Uterus (tissue), 4 donors: Measurements from ENCODE around the gene KCNH5. TPM values are rescaled to one million over a fixed set of nuclear protein-coding genes. Genes with fewer than 3 reads are reported as not detected.

Experiments used
- DNase-seq, 2 donors: peaks; one replicate each; pipeline ENCODE4 v3.0.0-alpha.2; 2019 to 2020
- H3K27ac ChIP-seq, 2 donors: fragments of 200-600 bp; sonication (generic); 1 replicate in 1 of 2; 2 replicates in 1 of 2; pipeline ENCODE4 v1.5.1; 2016 to 2018
- H3K27me3 ChIP-seq, 2 donors: fragments of 200-600 bp; sonication (generic); one replicate each; pipeline ENCODE4 v1.5.1; 2018 to 2019; ENCODE audit warnings: control low read depth in 1 of 2
- H3K36me3 ChIP-seq, 2 donors: fragments of 200-600 bp; sonication (generic); one replicate each; pipeline ENCODE4 v1.5.1; 2019; ENCODE audit warnings: control low read depth in 1 of 2
- H3K4me1 ChIP-seq, 2 donors: fragments of 200-600 bp; sonication (generic); one replicate each; pipeline ENCODE4 v1.5.1; 2018 to 2019; ENCODE audit warnings: control low read depth in 1 of 2
- H3K4me3 ChIP-seq, 2 donors: fragments of 200-600 bp; sonication (generic); 1 replicate in 1 of 2; 2 replicates in 1 of 2; pipeline ENCODE4 v1.5.1; 2018 to 2019; ENCODE audit warnings: mild to moderate bottlenecking in 1 of 2
- H3K9me3 ChIP-seq, 2 donors: fragments of 200-600 bp; sonication (generic); one replicate each; pipeline ENCODE4 v1.5.1; 2019; ENCODE audit warnings: control low read depth in 1 of 2
- POLR2A ChIP-seq, 2 donors: fragments of 450-650 bp; IDR thresholded peaks; one replicate each; pipeline ENCODE4 v1.6.1; 2016; ENCODE audit warnings: antibody characterized with exemption in 2 of 2, mild to moderate bottlenecking in 1 of 2, moderate library complexity in 1 of 2
- intact Hi-C: fragments of 100-400 bp; cut with DNase I; formaldehyde crosslinking; loops from one replicate; pipeline ENCODE4 v1.15.1; 2023; ENCODE audit warnings: low total_unique reads
- total RNA-seq, 4 donors: library from RNA; depleted of rRNA in 3 of 4; stranded (reverse); fragments of >200 nt in 3 of 4; gene quantifications; one replicate each; pipeline versions ENCODE4 v1.1.0 to v1.2.4, GENCODE V29; 2014 to 2023
- TF ChIP-seq, protein P1 (sequence below), 4 experiments: fragments of 200-600 bp in 2 of 4; fragments of 450-650 bp in 2 of 4; sonication (generic) in 2 of 4; IDR thresholded peaks; one replicate each; pipeline ENCODE4 v1.5.1; 2016 to 2019; ENCODE audit warnings: antibody characterized with exemption in 4 of 4, mild to moderate bottlenecking in 2 of 4, moderate library complexity in 1 of 4
- donor health status: DM: yes; HTN: yes; CAD: no.

Gene KCNH5
- total RNA-seq, 4 donors from 2014 or later, result 0.09 to 1.6 (median 0.29) TPM; not detected in 1

DNA sequence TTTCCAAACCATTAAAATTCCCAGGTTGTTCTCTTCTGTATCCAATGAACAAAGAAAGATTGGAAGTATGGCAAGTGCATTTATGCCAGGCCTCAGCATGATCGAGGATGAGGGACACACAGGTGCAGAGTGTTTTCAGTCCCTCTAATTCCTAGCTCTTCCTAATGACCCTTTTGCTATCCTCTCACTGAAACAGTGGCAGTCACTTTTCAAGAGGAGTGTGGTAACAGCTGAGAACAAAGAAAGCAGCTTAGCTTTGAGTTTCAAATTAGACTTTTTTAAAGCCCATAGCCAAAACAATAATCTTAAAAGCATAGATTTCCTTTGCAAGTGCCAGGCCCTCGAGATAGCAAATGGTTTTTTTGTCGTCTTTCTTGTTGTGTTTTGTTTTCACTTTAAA, 110.8 kb downstream of the KCNH5 start:
- intact Hi-C loops, result no loop called here
- no peaks in the 10 kb centered on the region for H3K36me3 ChIP-seq
- no peaks in the 10 kb centered on the region for H3K9me3 ChIP-seq
- DNase-seq, result no peak
- no peak for TF ChIP-seq POLR2A (IDR thresholded peaks at IDR 0.05)
- TF ChIP-seq, protein P1, sequence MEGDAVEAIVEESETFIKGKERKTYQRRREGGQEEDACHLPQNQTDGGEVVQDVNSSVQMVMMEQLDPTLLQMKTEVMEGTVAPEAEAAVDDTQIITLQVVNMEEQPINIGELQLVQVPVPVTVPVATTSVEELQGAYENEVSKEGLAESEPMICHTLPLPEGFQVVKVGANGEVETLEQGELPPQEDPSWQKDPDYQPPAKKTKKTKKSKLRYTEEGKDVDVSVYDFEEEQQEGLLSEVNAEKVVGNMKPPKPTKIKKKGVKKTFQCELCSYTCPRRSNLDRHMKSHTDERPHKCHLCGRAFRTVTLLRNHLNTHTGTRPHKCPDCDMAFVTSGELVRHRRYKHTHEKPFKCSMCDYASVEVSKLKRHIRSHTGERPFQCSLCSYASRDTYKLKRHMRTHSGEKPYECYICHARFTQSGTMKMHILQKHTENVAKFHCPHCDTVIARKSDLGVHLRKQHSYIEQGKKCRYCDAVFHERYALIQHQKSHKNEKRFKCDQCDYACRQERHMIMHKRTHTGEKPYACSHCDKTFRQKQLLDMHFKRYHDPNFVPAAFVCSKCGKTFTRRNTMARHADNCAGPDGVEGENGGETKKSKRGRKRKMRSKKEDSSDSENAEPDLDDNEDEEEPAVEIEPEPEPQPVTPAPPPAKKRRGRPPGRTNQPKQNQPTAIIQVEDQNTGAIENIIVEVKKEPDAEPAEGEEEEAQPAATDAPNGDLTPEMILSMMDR (IDR thresholded peaks at IDR 0.05), result no peak
- H3K4me1 ChIP-seq, result no peaks in the 10 kb centered on the region
- no peaks in the 10 kb centered on the region for H3K27me3 ChIP-seq
- no peak overlapping the region for H3K4me3 ChIP-seq
- no peak overlapping the region for H3K27ac ChIP-seq

DNA sequence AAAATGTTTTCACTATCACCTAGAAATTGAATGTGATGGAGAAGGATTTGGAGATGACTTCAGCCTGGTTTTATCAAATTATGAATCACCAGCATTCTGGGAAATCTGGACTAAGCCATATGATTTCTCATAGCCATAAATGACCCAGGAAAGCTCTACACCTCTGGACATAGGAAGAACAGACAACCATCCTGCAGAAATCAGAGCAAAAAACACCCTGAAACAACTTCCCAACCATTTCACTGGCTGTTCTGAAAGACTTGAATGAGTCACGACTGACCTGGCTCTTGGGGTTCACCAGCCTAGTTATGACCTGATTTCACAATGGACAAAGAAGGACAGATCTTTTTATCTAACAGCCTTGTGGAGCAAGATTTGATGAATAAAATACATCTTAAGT, 123.8 kb downstream of the KCNH5 start:
- H3K27ac ChIP-seq, result no peak overlapping the region
- TF ChIP-seq, protein P1 (IDR thresholded peaks at IDR 0.05), result no peak
- no peak for TF ChIP-seq POLR2A (IDR thresholded peaks at IDR 0.05)
- no peaks in the 10 kb centered on the region for H3K9me3 ChIP-seq
- no peaks in the 10 kb centered on the region for H3K36me3 ChIP-seq
- intact Hi-C loops, result no loop called here
- H3K4me1 ChIP-seq, result no peaks in the 10 kb centered on the region
- DNase-seq, result no peak
- no peak overlapping the region for H3K4me3 ChIP-seq
- H3K27me3 ChIP-seq, result no peaks in the 10 kb centered on the region

DNA sequence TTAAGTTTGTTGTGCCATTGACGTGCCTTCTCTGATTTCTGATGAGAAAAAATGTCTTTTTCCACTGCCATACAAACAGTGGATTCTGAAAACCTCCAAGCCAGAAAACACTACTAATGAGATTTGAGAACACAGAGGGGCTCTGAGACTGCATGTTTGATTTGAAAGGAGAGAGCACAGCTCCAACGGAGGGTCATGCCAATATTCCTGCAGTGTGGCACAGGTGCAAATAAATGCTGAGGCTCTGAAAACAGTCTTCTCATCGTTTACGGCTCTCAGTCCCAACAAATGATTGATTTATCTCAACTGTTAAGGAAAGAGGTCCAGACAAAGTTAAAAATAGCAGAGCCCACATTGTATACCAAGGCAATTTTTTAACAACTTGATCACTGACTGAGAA, 128.7 kb downstream of the KCNH5 start:
- no peak for DNase-seq
- no peak overlapping the region for H3K4me3 ChIP-seq
- TF ChIP-seq, protein P1 (IDR thresholded peaks at IDR 0.05), result no peak
- no peak for TF ChIP-seq POLR2A (IDR thresholded peaks at IDR 0.05)
- H3K4me1 ChIP-seq, result no peaks in the 10 kb centered on the region
- H3K36me3 ChIP-seq, result no peaks in the 10 kb centered on the region
- intact Hi-C loops, result no loop called here
- H3K27me3 ChIP-seq, result no peaks in the 10 kb centered on the region
- H3K27ac ChIP-seq, result no peak overlapping the region
- no peaks in the 10 kb centered on the region for H3K9me3 ChIP-seq

DNA sequence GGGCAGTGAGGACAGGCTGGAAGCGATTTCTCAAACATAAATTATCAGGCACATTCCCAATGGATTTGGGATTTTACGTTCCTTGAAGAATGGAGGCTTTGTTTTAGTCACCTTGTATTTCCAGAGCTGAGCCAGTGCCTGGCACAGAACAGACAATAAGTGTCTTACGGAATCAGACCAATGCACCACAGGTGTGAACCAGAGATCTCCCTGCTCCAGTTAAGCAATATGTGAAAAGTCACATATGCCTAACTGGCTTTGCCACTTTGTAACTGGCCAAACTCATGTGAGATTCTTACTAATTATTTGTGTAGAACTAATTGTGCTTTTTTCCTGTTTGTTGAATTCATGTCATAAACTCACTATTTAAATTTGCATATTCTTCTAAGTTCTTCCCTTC, 130.4 kb downstream of the KCNH5 start:
- Histone ChIP-seq H3K9me3 (no peaks in the 10 kb centered on the region), H3K4me1 (no peaks in the 10 kb centered on the region), H3K4me3 (no peak overlapping the region), H3K27ac (no peak overlapping the region), H3K27me3 (no peaks in the 10 kb centered on the region), H3K36me3 (no peaks in the 10 kb centered on the region)
- intact Hi-C loops, result no loop called here
- TF ChIP-seq, protein P1 (IDR thresholded peaks at IDR 0.05), result no peak
- TF ChIP-seq POLR2A (IDR thresholded peaks at IDR 0.05), result no peak
- DNase-seq, result no peak

DNA sequence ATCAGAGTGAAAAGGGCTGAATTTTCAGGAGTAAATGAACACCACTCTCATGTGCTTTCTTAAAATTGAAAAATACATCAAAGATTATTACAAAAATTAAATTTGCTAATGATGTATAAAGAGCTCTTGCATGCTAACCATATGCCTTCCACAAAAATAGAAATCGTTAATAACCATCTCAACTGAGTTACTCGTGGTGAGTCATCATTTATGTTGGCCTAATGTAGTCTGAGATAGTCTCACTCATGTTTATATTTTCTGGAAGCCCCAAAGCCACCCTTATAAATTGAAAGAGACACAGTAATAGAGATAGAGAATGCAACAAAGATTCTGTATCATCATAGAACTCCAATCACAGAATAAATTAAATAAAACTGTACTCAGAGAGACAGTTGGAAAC, 131.2 kb downstream of the KCNH5 start:
- no peak for DNase-seq
- intact Hi-C loops, result no loop called here

More for the DNA sequence above, 131.2 kb downstream of the KCNH5 start:
- Histone ChIP-seq H3K4me1 (no peaks in the 10 kb centered on the region), H3K36me3 (no peaks in the 10 kb centered on the region), H3K27ac (no peak overlapping the region), H3K4me3 (no peak overlapping the region), H3K27me3 (no peaks in the 10 kb centered on the region), H3K9me3 (no peaks in the 10 kb centered on the region)
- TF ChIP-seq, protein P1 (IDR thresholded peaks at IDR 0.05), result no peak
- TF ChIP-seq POLR2A (IDR thresholded peaks at IDR 0.05), result no peak
